Measurements from ENCODE around the gene PLB1.

The PLB1 gene

GRCh38 chr2:28592481-28592880 lies 96.6 kb downstream of the PLB1 start:
- no peak for DNase-seq

DNA sequence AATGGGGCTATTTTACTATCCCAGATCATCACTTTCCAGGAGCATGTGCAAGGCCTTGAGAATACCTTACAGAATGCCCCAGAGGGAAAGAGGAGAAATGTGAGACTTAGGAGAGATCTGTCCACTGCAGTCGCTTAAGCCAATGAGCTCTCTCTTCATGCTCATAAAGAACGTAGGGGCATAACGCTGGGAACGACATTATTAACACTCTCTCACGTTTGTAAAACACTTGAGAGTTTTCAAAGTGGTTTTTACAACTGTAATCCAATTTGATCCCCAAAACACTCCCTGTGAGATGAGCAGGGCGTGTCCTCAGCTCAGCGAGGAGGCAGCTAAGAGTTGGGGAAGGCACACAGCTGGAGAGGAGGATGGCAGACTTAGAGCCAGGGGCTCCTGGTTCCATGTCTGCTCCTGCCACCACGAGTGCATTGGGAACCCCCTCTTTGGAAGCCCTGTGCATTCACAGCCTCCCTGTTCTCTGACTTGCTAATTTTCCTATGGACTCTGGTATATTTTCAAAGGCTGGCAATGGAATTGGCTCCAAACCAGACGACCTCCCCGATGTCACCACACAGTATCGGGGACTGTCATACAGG lies 97.4 kb downstream of the PLB1 start:
- DNase-seq: no peak

DNA sequence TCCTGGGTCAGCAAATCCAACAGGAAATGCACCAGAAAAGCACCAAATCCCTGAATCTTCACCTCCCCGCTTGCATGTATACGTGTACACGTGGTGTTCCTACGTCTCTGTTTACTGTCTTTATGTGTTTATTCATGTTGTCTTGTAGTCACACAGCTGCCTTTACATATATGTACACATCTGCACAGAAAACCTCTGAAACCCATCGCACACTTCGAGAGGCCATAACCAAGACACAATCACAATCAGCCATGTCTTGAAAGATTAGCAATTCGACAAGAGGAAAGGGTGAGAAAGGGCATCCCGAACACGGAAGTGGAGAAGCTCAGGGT lies 98.1 kb downstream of the PLB1 start:
- no peak for DNase-seq

- DNase-seq: peak; percentile 95
Observed at GRCh38 chr2:28594332-28595108, 98.7 kb downstream of the PLB1 start.

DNA sequence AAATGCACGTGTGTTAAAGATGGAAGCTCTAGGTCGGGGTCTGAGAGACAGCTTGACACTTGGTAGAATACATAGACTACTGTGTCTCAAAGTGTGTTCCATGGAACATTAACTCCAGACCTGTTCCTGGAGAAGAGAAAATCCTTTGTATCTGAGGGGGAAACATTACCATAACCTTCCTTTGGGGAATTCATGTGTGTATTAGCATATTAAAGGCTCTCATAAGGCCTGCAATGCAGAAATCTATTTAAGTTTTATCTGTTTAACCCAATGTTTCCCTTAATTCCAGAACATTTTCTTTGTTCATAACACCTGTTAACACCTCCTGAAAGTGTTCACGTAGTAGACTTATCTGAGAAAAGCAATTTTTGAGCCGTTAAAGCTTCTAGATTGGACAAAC lies 99.5 kb downstream of the PLB1 start:
- no peak for DNase-seq

DNA sequence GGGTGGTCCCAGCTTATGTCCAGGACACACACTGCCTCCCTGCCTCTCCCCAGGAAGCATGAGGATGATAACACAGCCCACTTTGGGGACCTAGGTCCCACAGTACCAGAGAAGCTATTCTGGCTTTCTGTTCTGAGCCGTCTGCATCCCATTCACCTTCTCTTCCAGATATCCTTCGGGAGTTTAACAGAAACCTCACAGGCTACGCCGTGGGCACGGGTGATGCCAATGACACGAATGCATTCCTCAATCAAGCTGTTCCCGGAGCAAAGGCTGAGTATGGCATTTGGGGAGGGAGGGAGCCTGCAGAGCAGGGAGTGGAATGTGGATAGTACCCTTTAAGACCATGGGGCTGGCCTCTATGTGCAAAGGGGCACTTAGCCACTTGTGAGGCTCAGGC lies 102.6 kb downstream of the PLB1 start:
- DNase-seq: no peak

GRCh38 chr2:28600181-28600580 lies 104.3 kb downstream of the PLB1 start:
- DNase-seq: no peak

- no peak for DNase-seq
Observed at GRCh38 chr2:28601616-28602015, 105.8 kb downstream of the PLB1 start.

DNA sequence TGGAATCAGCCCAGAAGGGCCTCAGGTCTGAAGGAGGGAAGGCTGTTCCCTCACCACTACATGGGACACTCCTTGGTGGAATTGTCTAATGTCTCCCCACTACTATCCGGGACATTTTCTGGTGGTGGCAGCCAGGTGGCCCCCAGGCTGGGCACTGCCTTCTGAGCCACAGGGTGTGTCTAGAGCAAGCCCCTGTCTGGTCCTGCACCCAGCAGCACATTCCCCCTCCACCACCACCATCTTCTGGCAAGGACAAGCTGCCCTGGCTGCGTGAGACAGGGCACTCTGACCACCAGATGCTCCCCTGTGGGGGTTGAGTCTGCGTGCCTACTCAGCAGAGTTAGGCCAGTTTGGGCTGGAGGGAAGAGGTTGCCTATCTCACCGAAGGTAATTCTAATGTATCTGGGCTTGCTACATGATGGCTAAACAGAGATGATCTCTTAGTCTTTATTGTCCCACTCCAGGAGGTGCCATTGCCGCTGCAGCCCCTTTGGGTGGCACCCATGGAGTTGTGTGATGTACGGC lies 106.3 kb downstream of the PLB1 start:
- no peak for DNase-seq

DNA sequence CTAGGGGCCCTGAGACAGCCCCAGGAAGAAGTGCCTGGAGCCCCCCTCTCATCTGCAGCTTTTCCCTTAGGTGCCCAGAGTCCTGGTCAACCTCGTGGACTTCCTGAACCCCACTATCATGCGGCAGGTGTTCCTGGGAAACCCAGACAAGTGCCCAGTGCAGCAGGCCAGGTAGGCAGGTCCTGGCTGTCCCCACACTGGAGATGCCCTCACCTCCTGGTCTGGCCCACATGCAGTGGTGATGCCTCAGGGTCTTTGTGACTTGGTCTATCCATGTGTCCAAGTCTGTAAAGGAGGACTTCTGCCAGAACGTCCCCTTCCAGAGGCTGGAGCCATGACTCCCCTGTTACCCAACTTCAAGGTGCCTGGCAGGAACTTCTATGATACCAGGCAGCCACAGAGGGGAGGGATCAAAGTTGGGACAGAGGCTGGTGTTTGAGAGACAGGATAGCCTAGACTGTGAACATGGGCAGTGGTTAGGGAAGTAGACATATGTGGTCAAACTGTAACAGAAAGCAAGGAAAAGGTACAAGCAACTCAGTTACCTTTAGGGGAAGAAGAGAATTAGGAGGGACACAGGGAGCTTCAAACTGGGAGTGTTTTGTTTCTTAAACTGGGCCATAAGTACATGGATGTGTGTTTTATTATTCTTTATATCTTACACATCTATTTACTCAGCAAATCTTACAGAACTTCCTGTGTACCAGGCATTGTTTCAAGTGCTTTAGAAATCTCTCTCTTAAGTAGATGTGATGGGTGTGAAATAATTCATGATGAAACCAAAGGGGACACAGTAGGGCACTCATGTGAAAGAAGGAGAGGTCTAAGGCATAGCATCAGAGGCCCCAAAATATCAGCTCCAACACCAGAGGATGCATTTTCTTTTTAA lies 107.1 kb downstream of the PLB1 start:
- DNase-seq: no peak

DNA sequence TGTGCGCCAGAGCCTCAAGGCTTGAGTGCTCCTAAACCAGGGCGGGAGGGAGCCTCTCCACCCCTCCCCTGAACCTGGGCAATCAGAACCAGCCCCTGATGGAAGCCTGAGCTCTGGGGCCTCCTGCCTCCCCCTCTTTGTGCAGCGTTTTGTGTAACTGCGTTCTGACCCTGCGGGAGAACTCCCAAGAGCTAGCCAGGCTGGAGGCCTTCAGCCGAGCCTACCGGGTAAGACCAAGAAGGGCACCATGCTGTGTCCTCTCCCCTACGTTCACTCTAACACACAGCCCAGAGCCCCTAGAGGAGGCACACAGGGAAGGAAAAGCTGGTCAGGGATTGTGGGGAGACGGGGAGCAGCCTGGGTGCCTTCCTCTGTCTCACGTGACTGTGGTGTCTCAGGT lies 108.0 kb downstream of the PLB1 start:
- DNase-seq: no peak

DNA sequence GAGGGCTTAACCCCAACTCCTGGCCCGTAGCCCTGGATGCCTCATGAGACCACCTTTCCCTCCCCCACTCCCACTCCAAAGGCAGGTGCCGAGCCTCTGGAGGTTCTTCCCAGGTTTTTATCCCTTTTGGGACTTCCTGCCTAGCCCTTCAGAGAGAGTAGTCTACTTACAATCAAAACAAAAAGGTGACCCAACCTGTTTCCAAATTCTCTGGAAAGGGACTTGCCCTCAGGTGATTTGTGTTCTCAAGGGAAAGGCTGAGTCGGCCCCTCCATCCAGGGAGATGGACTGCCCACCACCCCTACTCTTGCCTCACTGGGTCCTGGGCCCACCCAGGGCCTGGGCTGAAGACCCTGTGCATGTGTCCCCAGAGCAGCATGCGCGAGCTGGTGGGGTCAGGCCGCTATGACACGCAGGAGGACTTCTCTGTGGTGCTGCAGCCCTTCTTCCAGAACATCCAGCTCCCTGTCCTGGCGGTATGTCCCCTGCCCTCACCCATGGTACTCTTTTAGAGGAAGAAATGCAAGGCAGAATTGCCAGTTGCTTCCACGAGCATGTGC lies 108.5 kb downstream of the PLB1 start:
- no peak for DNase-seq

DNA sequence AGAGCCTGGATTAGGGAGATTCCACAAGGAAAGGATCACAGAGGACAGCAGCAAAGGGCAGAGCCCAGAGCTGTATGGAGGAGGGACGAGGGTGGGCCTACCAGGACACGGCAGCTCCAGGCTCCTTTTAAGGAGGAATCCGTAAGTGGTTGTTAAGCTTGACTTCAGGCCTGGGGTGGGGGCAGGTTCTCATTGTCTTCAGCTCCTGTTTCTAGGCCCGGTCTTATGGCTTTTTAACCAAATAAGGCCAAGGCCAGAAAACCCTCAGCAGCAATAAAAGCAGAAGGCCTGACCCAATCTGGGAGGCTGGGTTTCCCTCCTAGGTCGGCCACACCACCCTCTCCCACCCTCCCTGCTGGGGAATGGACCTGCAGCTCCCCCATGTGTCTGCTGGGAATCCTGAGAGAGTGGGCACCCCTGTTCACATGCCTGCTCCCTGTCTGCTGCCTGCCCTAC lies 111.2 kb downstream of the PLB1 start:
- no peak for DNase-seq

- DNase-seq: no peak
Observed at GRCh38 chr2:28607730-28608499, 112.1 kb downstream of the PLB1 start.

GRCh38 chr2:28608500-28609424 lies 112.9 kb downstream of the PLB1 start:
- no peak for DNase-seq

DNA sequence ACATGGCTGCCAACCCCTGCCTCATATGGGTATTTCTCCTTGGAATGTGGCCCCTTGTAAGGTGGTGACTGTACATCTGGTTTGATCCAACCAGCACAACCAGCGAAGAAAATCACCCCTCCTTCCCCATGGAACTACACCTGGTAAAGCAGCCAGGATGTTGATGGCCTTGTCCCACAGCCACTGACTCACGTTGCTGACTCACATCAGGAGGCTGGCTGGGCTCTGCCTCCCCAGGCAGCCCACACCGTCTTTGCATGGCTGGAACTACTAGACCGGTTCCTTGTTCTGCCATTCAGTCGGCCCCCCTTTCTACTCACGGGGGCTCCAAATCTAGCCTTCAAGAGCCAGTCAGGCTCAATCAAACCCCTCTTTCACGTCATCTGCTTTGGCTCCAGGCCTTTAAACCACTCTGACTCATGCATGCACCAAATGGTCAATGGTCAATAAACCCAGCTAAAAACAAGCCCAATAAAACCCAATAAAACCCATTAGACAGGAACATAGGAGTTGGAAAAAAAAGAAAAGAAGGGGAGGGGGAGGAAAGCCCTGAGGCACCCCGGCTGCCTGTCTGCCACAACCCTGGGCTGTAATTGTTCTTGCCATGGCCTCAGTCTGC lies 114.8 kb downstream of the PLB1 start:
- DNase-seq: peak; percentile 67

GRCh38 chr2:28612131-28612812 lies 116.4 kb downstream of the PLB1 start:
- no peak for DNase-seq

- peak; percentile 59 for DNase-seq
Observed at GRCh38 chr2:28613186-28613585, 117.3 kb downstream of the PLB1 start.

- DNase-seq: peak; percentile 63
Observed at GRCh38 chr2:28613633-28614501, 118.0 kb downstream of the PLB1 start.

All from CD4-positive, alpha-beta T cell treated with Interleukin-17A for 4 hours (primary cell).